ENCODE results near the gene PTAFR.

The PTAFR gene, protein sequence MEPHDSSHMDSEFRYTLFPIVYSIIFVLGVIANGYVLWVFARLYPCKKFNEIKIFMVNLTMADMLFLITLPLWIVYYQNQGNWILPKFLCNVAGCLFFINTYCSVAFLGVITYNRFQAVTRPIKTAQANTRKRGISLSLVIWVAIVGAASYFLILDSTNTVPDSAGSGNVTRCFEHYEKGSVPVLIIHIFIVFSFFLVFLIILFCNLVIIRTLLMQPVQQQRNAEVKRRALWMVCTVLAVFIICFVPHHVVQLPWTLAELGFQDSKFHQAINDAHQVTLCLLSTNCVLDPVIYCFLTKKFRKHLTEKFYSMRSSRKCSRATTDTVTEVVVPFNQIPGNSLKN

DNA sequence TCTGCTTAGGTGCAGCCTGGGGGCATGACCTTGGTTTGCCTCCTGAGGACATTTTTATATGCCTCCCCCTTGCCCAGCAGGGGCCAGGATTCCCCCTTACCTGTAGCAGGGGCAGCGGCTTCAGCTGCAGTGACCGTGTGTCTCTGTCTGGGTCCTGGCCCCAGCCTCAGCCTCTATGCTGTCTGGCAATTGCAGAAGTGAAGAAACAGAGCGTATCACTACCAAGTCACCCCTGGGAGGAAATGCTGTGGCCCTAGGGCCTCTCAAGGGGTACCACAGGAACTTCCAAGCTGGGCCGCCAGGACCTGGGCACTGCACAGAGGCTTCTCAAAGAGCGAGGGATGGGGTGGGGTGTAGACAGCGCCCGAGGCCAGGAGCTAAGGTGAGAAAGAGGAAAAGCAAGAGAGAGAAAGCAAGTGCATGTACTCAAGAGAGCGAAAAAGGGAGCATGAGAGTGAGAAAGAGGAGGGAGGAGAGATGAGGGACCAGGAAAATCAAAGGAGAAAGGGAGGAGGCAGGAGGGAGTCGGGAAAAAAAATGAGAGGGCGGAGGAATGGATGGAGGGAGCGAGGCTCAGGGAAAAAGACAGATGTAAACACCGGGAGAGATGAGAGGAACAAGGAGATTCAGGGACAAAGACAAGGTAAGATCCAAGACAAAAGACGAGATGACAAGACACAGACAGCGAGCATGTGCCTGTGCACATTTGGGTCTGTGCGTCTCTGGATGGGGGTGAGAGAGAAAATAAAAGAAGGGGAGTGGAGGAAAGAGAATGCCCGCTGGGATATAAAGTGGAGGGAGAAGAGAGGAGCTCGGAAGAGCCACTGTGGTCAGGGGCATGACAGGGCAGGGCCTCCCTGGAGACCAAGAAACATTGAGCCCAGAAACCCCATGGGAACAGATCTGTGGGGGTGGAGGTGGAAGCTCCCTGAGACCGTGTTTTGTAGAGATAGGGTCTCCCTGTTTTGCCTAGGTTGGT lies at the start of gene PTAFR:
Gene PTAFR (minus strand): TSS at position 199 of the 979 bp plus-strand sequence. CDS start 25,669 bp downstream, outside the sequence.
- no peak within 1 kb of the TSS for H3K4me3 Mint-ChIP-seq
- H3K27me3 Mint-ChIP-seq (ENCODE audit: low read depth), result peaks cover 72% of the 10 kb centered on the region
- H3K9me3 Mint-ChIP-seq, result no peaks in the 10 kb centered on the region
- peaks cover 21% of the 10 kb centered on the region for H3K4me1 Mint-ChIP-seq (ENCODE audit: low read depth)
- DNase-seq (ENCODE audit: low spot score), result no peak
- H3K36me3 Mint-ChIP-seq (ENCODE audit: low read depth), result no peaks in the 10 kb centered on the region
- H3K27ac Mint-ChIP-seq, result no peak within 1 kb of the TSS

DNA sequence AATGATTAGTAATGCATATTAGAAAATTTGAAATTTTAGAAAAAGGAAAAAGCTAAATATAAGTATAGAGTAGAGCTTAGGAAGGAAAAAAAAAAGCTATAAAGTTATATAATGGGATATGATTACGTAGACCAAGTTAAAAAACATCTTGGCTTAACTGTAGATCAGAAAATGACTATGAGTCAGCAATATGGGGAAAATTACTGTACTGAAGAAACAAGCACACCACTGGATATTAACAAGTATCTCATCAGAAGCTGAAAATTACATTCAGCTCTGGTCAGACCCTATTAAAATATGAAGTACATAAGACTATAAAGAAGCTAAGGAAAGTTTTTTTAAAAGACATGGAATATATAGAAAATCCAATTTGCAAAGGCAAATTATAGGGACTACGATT lies 36.8 kb upstream of the PTAFR start:
- Mint-ChIP-seq H3K36me3 (ENCODE audit: low read depth) (peaks cover 26% of the 10 kb centered on the region), H3K4me3 (no peak overlapping the region), H3K27ac (no peak overlapping the region), H3K9me3 (no peaks in the 10 kb centered on the region), H3K27me3 (ENCODE audit: low read depth) (no peaks in the 10 kb centered on the region), H3K4me1 (ENCODE audit: low read depth) (peaks cover 12% of the 10 kb centered on the region)
- DNase-seq (ENCODE audit: low spot score), result no peak

DNA sequence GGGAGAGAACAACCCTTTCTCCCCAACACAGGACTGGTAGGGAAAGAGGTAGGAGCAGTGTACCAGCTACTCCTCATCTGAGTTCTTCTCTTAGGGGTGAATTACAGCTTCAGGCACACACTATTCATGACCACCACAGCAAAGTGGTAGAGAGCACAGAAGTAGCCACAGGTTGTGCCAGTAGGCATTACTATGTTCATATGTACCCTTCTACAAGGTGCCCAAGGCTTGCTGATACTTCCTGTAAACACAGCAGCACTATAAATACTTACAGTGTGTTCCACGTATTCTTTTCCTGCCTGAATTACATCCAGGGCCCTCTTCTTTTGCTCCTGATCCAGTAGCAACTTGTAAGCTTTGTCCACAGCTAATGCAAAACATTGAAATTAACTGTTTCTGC lies 33.2 kb upstream of the PTAFR start:
- peaks cover 36% of the 10 kb centered on the region for H3K36me3 Mint-ChIP-seq (ENCODE audit: low read depth)
- H3K27ac Mint-ChIP-seq, result no peak overlapping the region
- H3K4me1 Mint-ChIP-seq (ENCODE audit: low read depth), result peaks cover 13% of the 10 kb centered on the region
- no peak for DNase-seq (ENCODE audit: low spot score)
- no peaks in the 10 kb centered on the region for H3K27me3 Mint-ChIP-seq (ENCODE audit: low read depth)
- no peak overlapping the region for H3K4me3 Mint-ChIP-seq
- no peaks in the 10 kb centered on the region for H3K9me3 Mint-ChIP-seq

DNA sequence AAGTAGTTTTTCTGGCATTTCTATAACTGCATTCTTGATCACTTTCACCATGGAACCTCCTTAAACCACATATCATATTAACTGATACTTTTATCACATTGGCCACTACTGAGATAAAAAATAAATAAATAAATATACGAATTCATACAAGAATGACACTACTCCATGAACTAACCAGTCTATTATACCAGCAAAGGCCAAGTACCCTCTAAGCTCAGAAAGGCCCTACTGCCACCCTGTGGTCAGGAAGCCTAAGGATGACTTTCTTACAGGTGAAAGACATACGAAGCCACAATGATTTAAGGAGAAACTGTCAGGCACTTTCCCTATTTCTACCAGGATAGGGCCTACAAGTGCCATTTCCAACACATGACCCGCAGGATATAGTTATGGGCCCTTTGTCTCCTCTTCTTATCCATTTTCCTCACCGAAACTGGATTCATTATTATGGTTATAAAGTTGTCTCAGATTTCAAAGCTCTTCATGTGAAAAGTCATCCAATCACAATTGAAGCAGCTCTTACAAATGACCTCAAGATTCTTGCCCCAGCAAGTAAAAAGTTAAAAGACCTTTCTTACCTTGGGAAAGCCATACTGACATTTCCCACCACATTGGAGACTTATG lies 32.4 kb upstream of the PTAFR start:
- peaks cover 43% of the 10 kb centered on the region for H3K36me3 Mint-ChIP-seq (ENCODE audit: low read depth)
- no peaks in the 10 kb centered on the region for H3K27me3 Mint-ChIP-seq (ENCODE audit: low read depth)
- H3K4me3 Mint-ChIP-seq, result no peak overlapping the region
- peaks cover 13% of the 10 kb centered on the region for H3K4me1 Mint-ChIP-seq (ENCODE audit: low read depth)
- H3K9me3 Mint-ChIP-seq, result no peaks in the 10 kb centered on the region
- peak; percentile 47 for DNase-seq (ENCODE audit: low spot score)
- H3K27ac Mint-ChIP-seq, result peak overlapping the region; percentile 49

DNA sequence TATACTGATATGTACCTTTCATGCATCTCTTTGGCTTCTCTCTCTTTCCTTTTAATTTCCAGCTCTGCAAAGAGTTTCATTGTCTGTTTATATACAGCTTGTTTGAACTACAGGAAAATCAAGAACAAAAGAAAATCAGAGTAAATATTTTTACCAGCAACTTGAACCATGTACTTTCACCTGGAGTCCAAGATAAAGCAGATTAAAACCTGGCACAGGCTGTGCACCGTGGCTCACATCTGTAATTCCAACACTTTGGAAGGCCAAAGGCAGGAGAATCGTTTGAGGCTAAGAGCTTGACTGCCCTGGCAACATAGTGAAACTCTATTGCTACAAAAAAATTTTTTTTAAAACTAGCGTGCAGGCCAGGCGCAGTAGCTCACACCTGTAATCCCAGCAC lies 28.8 kb upstream of the PTAFR start:
- H3K27ac Mint-ChIP-seq, result no peak overlapping the region
- H3K36me3 Mint-ChIP-seq (ENCODE audit: low read depth), result peaks cover 55% of the 10 kb centered on the region
- H3K4me1 Mint-ChIP-seq (ENCODE audit: low read depth), result peaks cover 22% of the 10 kb centered on the region
- H3K27me3 Mint-ChIP-seq (ENCODE audit: low read depth), result no peaks in the 10 kb centered on the region
- no peak for DNase-seq (ENCODE audit: low spot score)
- H3K4me3 Mint-ChIP-seq, result no peak overlapping the region
- peaks cover 3% of the 10 kb centered on the region for H3K9me3 Mint-ChIP-seq

DNA sequence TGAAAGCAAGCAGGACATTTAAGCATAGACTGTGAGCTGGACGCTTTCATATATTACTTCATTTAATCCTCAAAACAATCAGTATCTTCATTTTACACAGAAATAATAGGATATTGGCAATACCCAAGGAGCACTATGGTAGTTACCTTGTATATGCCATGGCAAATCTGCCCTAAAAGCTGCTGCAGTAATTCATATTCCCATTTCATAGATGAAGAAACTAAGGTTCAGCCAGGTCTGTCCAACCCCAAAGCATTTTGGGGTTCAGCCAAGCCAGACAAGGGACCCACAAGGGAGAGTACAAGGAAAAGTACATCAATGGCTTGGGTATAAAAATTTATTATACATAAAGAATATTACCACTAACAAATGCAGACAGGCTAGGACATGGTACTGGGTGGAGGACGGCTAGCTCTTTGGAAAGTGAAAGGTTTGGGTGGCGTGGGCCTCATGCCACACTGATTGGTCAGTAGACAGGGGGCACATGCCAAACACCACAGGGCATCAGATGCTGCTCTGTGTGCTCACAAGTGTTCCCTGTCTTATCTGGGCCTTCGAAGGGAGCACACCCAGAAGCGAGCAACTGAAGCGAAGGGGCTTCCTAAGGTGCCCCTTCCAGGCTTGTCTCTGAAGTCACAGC lies 23.9 kb upstream of the PTAFR start:
- Mint-ChIP-seq H3K4me3 (peak overlapping the region; percentile 68), H3K27me3 (ENCODE audit: low read depth) (peaks cover 2% of the 10 kb centered on the region), H3K27ac (peak overlapping the region; percentile 88), H3K4me1 (ENCODE audit: low read depth) (peaks cover 43% of the 10 kb centered on the region), H3K9me3 (peaks cover 16% of the 10 kb centered on the region), H3K36me3 (ENCODE audit: low read depth) (peaks cover 74% of the 10 kb centered on the region)
- DNase-seq (ENCODE audit: low spot score), result no peak

DNA sequence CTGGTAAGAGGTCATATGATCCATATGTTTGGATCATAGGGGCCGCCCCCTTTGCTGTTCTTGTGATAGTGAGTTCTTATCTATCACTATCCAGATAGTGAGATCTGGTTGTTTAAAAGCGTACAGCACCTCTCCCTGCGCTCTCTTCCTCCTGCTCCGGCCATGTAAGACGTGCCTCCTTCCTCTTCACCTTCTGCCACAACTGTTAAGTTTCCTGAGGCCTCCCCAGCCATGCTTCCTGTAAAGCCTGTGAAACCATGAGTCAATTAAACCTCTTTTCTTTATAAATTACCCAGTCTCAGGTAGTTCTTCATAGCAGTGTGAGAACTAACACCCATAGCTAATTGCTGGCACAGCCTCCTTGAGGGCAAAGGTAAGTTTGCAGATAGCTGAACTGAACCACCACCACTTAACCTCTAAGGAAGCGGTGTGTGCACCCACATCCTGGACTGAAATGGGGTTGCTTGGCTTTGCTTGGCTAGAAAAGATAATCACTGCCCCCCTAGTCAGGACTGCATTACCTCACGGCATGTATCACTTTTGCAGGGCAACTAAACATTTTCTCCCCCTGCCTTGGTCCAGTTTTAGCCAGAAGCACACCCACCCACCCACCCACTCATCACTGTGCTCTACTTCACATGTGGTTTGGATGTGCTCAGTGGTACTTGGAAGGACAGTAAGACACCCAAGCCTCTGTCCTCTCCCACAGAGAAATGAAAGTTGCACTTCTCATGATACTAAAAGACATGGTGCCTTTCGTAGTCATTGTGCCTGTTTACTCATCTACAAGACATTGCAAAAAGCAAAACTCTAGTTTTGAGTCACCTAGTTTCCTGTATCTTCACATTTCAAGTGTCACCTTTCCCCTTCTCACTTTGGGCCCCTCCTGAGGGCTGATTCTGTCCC lies 23.1 kb upstream of the PTAFR start:
- H3K36me3 Mint-ChIP-seq (ENCODE audit: low read depth), result peaks cover 68% of the 10 kb centered on the region
- peak; percentile 77 for DNase-seq (ENCODE audit: low spot score)
- peaks cover 43% of the 10 kb centered on the region for H3K4me1 Mint-ChIP-seq (ENCODE audit: low read depth)
- peak overlapping the region; percentile 78 for H3K4me3 Mint-ChIP-seq
- H3K9me3 Mint-ChIP-seq, result peaks cover 16% of the 10 kb centered on the region
- H3K27me3 Mint-ChIP-seq (ENCODE audit: low read depth), result peaks cover 2% of the 10 kb centered on the region
- peak overlapping the region; percentile 94 for H3K27ac Mint-ChIP-seq

DNA sequence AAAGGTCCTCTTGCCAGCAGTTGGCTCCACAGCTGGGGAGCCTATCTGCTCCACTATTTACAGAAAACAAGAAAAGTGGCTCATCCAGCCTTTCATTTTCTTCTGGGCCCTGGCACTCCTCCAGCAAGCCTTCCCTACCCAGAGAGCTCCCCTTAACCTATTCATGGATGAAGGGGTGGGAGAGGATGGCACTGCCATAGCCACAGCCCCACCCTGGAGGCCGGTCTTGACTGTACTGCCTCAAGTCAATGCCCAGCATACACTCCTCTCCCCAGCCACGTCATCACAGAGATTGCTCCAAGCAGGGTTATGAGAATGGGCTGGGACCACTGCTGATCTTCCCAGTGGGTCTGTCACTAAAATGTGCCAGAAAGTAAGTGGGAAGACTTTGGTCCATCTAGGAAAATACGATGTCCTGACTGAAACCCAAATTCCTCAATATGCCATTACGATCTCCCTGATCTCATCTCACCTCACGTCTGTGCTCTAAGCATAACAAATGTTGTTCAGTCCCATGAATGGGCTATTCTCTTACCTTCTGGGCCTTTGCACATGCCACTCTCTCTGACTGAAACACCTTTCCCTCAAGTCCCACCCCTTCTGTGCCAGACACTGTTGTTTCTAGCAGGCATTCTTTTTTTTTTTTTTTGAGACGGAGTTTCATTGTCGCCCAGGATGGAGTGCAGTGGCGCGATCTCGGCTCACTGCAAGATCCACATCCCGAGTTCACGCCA lies 21.4 kb upstream of the PTAFR start:
- Mint-ChIP-seq H3K27ac (no peak overlapping the region), H3K9me3 (peaks cover 16% of the 10 kb centered on the region)

DNA sequence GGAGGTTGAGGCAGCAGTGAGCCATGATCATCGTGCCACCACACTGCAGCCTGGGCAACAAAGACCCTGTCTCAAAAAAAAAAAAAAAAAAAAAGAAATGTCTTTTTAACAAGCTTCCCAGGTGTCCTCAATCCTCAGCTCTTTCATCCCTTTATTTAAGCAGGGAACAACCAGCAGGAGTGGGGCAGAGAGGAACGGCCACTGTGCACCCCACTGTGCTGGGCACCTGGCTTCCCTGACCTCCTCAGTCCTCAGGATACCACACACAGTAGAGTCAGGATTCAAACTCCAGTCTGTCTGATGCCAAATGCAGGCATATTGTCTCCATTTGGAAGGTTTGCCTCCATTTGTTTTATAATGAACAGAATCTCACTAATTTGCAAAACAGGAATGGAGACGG lies 19.8 kb upstream of the PTAFR start:
- H3K27ac Mint-ChIP-seq, result no peak overlapping the region

More for the DNA sequence above, 21.4 kb upstream of the PTAFR start:
- Mint-ChIP-seq H3K36me3 (ENCODE audit: low read depth) (peaks cover 52% of the 10 kb centered on the region), H3K4me3 (no peak overlapping the region), H3K27me3 (ENCODE audit: low read depth) (peaks cover 7% of the 10 kb centered on the region), H3K4me1 (ENCODE audit: low read depth) (peaks cover 39% of the 10 kb centered on the region)
- no peak for DNase-seq (ENCODE audit: low spot score)

DNA sequence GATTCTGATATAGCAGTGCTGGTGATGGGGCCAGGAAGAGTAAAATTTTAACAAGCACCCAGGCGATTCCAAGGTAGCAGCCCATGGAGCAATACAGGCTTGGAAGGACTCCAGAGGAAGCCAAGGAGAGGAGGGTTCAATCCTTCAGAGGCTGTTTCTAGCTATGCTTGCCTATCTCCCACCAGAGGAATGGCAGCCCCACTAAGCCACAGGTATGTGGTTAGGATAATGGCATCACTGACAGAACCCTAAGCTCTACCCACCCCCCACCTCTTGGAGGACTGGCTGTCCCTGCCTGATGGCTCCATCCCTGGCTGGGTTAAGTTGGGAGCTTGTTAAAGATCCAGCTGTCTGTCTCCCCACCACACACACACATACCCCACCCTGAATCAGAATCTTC lies 19.3 kb upstream of the PTAFR start:
- H3K4me3 Mint-ChIP-seq, result no peak overlapping the region
- DNase-seq (ENCODE audit: low spot score), result no peak
- peaks cover 14% of the 10 kb centered on the region for H3K9me3 Mint-ChIP-seq
- H3K4me1 Mint-ChIP-seq (ENCODE audit: low read depth), result peaks cover 33% of the 10 kb centered on the region
- no peak overlapping the region for H3K27ac Mint-ChIP-seq
- peaks cover 39% of the 10 kb centered on the region for H3K36me3 Mint-ChIP-seq (ENCODE audit: low read depth)
- peaks cover 14% of the 10 kb centered on the region for H3K27me3 Mint-ChIP-seq (ENCODE audit: low read depth)

More for the DNA sequence above, 19.8 kb upstream of the PTAFR start:
- Mint-ChIP-seq H3K27me3 (ENCODE audit: low read depth) (peaks cover 8% of the 10 kb centered on the region), H3K4me3 (no peak overlapping the region), H3K4me1 (ENCODE audit: low read depth) (peaks cover 38% of the 10 kb centered on the region), H3K9me3 (peaks cover 16% of the 10 kb centered on the region), H3K36me3 (ENCODE audit: low read depth) (peaks cover 44% of the 10 kb centered on the region)
- DNase-seq (ENCODE audit: low spot score), result no peak

DNA sequence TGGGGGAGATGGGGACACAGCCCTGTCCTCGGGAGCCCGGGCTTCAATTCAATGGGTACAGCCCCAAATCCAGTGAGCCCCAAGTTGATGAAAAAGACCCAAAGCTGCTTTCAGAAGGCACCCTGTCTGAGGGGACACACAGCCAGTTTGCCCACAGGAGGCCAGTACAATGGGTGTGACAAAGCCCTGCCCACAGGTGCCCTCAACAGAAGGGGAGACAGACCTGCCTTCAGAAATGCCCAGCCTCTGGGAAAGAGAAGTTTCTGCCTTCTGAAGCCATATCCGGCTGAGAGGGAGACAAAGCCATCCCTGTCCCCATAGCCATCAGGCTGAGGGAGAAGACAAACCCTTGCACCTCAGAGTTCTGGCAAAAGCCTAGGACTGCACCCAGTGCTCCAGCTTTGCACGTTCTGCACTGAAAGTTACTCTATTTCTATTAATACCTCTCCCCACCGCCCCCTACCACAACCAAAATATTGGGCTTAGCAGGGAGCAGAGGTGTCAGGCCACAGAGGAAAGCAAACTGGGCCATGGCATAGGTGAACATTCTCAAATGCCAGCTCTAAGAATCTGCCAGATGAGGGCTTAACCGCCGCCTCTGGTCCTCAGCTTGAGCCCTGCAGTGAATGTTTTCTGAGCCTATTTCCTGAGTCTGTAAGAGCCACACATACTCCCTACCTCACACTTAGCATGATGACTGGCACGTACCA lies 18.0 kb upstream of the PTAFR start:
- H3K4me1 Mint-ChIP-seq (ENCODE audit: low read depth), result peaks cover 22% of the 10 kb centered on the region
- H3K27ac Mint-ChIP-seq, result no peak overlapping the region
- peaks cover 12% of the 10 kb centered on the region for H3K9me3 Mint-ChIP-seq
- H3K4me3 Mint-ChIP-seq, result no peak overlapping the region
- peaks cover 23% of the 10 kb centered on the region for H3K27me3 Mint-ChIP-seq (ENCODE audit: low read depth)
- H3K36me3 Mint-ChIP-seq (ENCODE audit: low read depth), result peaks cover 27% of the 10 kb centered on the region
- DNase-seq (ENCODE audit: low spot score), result no peak

DNA sequence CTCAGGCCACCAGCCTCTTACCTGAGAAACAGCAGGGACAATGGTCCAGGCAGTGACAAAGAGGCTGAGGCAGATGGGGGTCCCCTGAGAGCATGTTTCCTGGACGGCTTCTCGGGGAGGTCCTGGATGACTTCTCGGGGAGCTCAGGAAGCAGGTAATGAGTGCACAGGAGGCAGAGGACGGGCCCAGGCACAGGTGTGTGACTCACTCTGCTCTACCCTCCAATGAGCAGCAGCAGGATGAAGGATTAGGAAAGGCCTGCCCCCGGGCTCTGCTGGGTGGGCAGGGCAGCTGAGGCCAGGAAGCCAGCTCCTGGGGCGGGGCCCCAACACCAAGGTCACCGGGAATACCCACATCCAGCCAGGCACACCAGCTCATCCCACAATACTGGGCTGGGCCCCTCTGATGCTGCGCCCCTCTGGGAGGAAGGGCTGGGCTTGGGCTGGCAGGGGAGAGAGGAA lies 17.2 kb upstream of the PTAFR start:
- DNase-seq (ENCODE audit: low spot score), result no peak
- Mint-ChIP-seq H3K4me1 (ENCODE audit: low read depth) (peaks cover 14% of the 10 kb centered on the region), H3K9me3 (peaks cover 5% of the 10 kb centered on the region), H3K36me3 (ENCODE audit: low read depth) (peaks cover 20% of the 10 kb centered on the region), H3K27me3 (ENCODE audit: low read depth) (peaks cover 23% of the 10 kb centered on the region), H3K4me3 (no peak overlapping the region), H3K27ac (no peak overlapping the region)

Data from T-helper 2 cell treated with Interferon-gamma antibody and Interleukin-4, amounts not matched to agents 5 μg/mL and 100 μg/mL, for 36 hours (primary cell).